Measurements from ENCODE around the gene PLXDC1.

DNA sequence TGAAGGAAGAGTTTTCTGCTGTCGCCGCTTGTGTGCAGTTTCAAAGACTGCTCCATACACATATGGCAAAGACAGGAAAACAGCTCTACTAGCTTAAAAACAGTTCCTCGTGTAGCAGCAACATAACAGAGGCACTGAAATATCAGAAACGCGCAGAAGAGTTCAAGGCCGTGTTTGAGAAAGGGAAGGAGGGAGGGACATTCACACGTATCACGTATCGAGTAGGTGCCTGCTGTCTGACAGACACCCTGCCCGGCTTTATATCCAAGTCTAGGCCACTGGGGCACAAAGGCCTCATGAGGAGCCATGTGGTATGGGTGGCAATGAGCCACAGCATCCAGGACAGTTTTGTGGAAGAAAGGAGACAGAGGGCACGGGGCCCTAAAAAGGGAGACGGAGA lies 50.3 kb downstream of the PLXDC1 start:
- TF ChIP-seq EZH2 (IDR thresholded peaks at IDR 0.05; ENCODE audit: borderline replicate concordance, low read depth, low read length, poor library complexity, severe bottlenecking), result no peak
- TF ChIP-seq, protein P1, sequence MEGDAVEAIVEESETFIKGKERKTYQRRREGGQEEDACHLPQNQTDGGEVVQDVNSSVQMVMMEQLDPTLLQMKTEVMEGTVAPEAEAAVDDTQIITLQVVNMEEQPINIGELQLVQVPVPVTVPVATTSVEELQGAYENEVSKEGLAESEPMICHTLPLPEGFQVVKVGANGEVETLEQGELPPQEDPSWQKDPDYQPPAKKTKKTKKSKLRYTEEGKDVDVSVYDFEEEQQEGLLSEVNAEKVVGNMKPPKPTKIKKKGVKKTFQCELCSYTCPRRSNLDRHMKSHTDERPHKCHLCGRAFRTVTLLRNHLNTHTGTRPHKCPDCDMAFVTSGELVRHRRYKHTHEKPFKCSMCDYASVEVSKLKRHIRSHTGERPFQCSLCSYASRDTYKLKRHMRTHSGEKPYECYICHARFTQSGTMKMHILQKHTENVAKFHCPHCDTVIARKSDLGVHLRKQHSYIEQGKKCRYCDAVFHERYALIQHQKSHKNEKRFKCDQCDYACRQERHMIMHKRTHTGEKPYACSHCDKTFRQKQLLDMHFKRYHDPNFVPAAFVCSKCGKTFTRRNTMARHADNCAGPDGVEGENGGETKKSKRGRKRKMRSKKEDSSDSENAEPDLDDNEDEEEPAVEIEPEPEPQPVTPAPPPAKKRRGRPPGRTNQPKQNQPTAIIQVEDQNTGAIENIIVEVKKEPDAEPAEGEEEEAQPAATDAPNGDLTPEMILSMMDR (conservative IDR thresholded peaks at IDR 0.05; ENCODE audit: low read depth, low read length), result no peak

Data from A673 (cell line).